OCI-M1 (cell line): Measurements from ENCODE around the gene PDCL2.

Experiments
- DNase-seq: peaks from one replicate; lab custom pipeline; 2025; lab: John Stamatoyannopoulos, UW

The PDCL2 gene

DNA sequence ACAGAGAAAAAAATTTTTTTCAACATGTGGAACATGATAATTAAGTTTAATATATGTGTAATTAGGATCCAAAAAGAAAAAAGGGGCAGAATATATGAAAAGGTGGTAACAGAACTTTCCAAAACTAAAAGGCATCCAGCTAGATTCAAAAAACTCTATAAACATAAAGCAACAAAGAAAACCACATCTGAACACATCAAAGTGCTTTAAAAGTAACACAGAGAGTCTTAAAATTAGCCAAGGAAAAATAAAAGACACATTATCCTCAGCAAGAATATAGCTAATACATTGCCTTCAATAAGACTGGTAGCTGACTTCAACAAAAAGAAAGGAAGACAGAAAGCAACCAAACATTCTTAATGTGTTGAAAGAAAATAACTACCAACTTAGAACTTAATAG is 53.5 kb downstream of the PDCL2 start:
- no peak for DNase-seq

DNA sequence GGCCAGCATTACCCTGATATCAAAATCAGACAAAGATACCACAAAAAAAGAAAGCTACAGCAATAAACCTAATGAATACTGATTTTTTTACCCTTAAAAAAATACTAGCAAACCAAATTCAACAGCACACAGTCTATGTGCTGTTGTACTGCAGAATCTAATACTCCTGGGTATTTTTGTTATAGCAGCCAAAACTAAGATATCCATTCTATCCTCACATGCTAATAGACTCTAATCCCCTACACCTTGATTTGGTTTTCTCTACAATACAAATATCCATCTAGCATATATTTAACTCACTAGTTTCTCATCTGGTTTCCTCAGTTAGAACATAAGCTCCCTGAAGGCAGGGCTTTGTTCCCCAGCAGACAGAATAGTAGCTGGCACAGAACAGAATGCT is 57.7 kb downstream of the PDCL2 start:
- DNase-seq, result no peak

DNA sequence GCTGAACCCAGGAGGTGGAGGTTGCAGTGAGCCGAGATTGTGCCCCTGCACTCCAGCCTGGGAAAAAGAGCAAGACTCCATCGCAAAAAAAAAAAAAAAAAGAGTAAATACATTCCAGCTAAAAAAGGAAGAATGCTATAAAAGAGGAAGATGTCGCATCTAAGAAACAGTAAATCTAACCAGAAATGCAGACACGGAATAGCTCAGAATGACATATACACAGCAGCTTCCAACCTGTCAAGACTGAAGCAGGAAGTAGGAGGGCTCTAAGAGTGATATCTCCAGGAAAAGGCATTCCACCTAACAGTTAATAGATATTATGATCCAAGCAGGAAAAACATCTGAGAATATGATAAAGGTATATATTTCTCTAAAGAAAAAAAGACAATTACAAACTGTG is 61.4 kb downstream of the PDCL2 start:
- no peak for DNase-seq

DNA sequence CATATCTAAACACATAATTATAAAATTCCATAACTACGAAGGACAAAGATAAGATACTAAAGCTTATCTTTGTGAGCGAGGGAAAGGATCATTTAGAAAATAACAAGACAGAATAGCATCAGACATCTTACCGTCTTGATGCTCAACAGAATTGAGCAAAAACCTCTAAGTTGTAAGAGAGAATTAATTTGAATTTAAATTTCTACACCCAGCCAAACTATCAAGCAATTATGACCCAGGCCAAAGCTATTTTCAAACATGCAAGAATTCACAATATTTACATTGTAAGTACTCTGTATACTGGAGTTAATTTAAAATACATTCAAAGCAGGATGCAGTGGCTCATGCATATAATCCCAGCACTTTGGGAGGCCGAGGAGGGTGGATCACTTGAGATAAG is 61.9 kb downstream of the PDCL2 start:
- no peak for DNase-seq

DNA sequence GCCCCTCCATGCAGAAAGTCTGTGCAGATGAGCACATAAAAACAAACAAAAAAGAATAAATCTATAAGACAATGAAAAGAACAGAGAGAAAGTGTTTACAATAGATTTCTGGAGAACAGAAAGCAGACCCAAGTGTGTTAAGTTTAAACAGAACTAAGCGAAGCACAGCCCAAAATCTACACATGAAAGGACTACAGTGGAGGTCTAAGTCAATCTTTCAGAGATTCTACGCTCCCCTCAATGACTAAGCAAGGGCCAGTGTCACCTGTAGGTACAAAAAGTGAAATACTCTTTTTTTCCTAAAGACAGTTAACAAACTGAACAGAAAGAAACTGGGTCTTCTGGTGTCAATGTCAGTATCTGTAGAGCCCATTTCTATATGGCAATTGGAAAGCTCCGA is 63.6 kb downstream of the PDCL2 start:
- DNase-seq, result no peak

DNA sequence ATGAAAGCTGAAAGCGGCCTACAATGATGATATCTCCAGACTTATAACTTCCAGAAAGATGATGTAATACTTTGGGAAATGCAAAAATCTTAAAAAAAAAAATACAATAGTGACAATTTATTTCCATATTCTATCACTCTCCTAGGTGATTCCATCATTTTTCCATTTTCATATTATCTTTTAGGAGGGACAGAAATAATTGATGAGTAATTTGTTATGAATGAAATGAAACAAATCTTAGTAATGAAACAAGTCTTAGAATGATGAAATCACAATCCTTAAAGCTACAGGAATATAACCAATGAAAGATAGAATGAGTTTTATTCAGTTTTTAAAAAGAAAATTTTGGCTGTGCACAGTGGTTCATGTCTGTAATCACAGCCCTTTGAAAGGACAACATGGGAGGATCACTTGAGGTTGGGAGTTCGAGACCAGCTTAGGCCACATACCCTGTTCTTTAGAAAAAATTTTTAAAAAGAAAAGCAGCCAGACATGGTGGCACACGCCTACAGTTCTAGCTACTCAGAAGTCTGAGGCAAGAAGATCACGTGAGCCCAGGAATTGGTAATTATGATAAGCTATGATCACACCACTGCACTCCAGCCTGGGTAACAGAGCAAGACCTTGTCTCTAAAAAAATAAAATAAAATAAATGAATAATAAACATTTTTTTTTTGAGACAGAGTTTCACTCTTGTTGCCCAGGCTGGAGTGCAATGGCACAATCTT is 67.0 kb downstream of the PDCL2 start:
- DNase-seq, result peak; percentile 36

DNA sequence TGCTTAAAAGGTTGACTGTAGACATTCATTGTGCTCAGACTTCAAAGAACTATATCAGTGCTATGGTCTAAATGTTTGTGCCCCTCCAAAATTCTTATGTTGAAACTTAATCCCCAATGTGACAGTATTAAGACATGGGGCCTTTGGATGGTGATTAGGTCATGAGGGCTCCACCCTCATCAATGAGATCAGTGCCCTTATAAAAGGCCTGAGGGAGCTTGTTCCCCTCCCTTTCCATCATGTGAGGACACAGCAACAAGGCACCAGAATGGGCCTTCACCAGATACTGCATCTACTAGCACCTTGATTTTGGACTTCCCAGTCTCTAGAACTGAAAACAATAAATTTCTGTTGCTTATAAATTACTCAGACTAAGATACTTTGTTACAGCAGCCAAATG is 73.6 kb downstream of the PDCL2 start:
- no peak for DNase-seq

DNA sequence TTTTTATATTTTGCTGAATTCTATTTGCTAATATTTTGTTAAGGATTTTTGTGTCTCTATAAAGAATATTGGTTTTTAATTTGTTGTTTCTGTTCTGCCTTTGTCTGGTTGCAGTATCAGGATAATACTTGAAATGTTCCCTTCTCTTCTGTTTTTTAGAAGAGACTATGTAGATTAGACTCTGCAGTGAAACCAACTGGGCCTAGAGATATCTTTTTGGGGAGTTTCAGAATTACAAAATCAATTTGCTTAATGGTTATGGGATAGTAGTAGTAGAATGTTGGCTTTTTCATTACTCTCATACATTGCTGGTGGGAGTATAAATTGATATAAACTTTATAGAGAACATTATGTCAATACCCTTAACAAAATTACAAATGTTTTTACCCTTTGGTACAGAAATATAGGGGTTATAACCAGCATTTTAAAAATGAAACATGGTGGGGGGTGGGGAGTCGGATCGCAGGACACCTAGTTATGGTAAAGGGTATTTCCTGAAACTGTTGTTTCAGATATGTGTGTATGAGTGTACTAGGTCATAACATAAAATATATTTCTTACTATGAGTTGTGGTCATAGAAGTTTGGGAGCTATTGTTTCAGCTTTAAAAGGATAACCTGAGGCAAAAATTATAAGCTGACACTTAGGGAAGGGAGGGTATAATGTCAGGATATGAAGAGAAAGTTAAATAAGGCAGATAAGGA is 74.4 kb downstream of the PDCL2 start:
- no peak for DNase-seq

DNA sequence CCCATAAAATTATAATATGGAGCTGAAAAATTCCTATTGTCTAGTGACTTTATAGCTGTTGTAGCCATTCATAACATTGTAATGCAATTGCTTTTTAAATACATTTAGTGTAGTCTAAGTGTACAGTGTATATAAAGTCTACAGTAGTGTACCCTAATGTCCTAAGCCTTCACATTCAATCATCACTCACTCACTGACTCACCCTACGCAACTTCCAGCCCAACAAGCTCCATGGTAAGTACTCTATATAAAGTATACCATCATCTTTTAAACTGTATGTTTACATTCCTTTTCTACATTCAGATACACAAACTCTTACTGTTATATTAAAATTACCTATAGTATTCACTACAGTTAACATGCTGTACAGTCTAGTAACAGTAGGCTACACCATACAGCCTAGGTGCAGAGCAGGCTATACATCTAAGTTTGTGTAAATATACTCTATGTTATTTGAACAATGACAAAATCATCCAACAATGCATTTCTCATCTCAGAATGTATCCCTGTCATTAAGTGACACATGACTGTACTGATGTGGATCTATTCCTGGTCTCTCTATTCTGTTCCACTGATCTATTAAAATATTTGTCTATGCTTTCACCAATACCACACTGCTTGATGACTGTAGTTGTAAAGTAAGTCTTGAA is 79.0 kb downstream of the PDCL2 start:
- DNase-seq, result no peak

DNA sequence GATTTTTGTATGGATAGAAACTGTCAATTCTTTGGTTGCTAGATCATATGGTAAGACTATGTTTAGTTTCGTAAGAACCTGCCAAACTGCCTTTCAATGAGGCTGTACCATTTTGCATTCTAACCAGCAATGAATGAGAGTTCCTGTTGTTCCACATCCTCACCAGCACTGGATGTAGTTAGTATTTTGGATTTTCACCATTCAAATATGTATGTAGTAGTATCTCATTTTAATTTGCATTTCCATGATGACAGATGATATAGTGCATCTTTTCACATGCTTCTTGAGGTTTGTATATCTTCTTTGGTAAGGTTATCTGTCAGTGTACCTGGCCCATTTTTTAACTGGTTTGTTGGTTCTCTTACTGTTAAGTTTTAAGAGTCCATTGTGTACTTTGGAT is 80.0 kb downstream of the PDCL2 start:
- DNase-seq, result no peak

DNA sequence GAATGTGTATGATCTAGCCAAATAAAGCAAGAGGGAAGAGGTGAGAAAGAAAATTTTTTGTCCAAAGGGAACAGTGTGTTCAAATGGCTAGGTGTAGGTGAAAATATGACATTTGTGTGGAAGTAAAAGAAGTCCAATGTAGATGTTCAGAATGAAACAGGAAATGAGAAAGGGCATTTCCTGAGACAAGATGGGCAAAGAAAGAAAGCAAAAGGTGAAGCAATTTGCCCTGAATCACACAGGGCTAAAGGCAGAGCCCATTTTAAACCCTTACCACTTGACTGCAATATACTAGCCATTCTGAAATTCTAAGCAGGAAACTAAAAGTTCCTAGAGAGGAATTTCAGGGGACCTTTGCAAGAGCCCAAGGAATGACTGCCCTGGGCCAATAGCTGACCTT is 81.4 kb downstream of the PDCL2 start:
- no peak for DNase-seq

DNA sequence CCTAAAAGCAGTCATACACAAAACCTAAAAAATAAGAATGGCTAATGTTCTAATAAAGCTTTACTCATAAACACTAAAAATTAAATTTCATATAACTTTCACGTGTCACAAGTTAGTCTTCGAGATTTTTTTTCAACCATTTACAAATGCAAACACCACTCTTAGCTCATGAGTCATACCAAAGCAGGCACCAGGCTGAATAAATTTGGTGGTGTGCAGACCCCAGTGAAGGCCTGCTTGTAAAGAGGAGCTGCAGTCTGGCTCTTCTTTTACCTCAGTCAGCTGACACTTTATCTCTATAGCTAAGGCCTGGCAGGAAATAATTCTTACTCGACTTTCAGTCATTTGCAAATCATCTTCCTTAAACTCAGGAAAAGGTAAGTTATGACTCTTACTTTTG is 82.8 kb downstream of the PDCL2 start:
- DNase-seq, result no peak

DNA sequence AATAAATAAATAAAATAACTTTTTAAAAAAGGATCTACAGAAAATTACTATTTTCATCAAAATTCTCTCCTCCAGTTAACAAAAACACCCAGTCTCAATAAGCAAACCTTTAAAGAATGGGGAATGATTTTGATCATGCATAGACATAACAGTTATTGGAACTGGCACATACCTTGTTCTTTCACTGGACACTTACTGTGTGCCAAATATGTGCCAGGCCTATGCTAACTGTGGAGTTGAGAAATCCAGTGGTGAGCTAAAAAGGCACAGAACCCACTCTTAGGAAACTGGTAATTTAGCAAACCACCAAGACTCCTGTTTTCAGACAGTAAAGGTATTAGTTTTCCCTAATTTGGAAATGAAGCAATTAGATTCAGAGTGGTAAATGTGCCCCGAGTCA is 84.4 kb downstream of the PDCL2 start:
- no peak for DNase-seq
